Activated CD4-positive, alpha-beta T cell treated with anti-CD3 and anti-CD28 coated beads, Interleukin-10, Interleukin-2, amounts not matched to agents 100 ng/mL and 50 ng/mL, durations not matched to agents 16 hours and 8 hours (primary cell): ENCODE measurements around the gene OCIAD1.
"Not testable (repeated sequence)": the region's sequence is repeated elsewhere in the genome, so short reads cannot be mapped to it uniquely, and the experiment has no call there.

Experiments used
- DNase-seq: peaks from one replicate; pipeline ENCODE4 v3.0.0-alpha.2; 2020

Gene OCIAD1, protein sequence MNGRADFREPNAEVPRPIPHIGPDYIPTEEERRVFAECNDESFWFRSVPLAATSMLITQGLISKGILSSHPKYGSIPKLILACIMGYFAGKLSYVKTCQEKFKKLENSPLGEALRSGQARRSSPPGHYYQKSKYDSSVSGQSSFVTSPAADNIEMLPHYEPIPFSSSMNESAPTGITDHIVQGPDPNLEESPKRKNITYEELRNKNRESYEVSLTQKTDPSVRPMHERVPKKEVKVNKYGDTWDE

DNA sequence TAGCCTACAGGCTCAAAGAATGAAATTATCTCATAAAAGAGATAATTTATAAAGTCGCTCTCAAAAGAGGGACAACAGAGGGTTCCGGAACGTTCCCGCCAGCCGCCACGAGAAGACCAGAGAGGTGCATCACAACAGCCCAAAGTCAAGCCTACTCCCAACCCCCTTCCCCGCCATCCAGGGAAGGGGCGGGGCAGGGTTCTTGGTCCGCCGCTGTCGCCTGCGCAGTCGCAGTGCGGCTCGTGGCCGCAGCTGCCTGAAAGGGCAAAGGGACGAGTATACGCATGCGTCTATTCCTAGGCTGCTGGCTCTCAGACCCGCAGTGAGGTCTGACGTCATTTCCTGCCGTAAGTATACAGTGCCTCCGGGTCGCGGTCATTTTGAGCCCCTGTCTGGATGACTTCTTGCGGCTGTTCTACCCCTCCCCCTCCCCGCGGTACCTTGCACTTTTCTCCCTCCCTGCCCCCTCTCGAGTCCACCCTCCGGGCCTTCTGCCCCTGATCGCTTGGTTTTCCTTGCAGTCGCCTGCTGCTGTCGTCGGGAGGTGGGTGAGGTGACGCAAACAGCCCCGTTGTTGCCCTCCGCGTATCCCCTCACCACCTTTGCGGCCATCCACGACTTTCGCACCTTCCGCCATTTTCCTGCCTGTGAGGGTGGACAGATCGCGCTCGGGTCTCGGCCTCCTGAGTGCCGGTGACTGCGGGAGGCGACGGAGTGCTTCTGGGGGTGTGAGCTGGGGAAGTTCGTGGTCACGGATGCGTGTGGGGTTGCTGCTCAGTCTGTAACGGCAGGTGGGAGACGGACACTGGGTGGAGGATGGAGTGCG, at the start of gene OCIAD1:
OCIAD1 (plus strand) TSS at position 383 of the 826 bp plus-strand sequence. CDS start 1,537 bp downstream, outside the sequence.
- peak; percentile 99 for DNase-seq

DNA sequence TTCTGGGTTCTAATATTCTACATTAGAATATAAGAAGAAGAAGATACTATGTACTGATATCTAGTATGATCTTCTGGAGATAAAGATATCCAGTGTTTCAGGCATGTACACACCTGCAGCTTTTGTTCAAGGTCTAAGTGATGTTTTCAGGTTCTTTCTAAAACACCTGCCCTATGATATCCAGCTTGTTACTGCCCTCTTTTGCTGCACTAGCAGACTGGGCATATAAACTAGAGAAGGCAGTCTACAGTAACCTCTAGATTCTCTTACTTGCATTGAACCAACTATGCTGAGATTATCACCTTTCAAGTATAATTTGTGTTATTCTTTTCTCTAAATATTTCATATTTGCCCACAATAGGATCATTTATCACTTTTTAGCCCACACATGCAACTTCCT, 48.9 kb upstream of the OCIAD1 start:
- no peak for DNase-seq

DNA sequence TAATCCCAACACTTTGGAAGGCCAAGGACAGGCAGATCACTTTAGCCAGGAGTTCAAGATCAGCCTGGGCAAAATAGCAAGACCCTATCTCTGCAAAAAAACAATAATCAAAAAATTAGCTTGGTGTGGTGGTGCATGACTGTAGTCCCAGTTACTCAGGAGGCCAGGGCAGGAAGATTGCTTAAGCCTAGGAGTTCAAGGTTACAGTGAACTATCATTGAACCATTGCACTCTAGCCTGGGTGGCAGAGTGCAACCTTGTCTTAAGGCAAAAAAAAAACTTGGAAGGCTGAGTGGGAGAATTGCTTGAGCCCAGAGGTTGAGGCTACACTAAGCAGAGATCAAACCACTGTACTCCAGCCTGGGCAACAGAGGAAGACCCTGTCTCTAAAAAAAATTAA, 45.6 kb upstream of the OCIAD1 start:
- no peak for DNase-seq

DNA sequence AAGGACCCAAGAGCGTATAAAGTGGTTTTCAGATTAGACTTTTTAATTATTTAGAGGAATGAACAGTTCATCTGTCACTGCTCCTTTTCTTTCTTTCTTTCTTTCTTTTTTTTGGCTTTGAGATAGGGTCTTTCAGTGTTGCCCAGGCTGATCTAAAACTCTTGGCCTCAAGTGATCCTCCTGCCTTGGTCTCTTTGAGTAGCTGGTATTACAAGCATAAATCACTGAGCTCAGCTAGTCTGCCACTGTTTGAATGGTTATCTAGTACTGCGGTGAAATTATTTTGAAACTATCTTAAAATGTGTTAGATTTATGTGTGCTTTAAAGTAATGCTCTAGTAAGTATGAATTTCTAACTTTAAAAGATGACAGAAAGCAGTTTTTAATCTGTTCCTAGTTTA, 44.3 kb upstream of the OCIAD1 start:
- no peak for DNase-seq

DNA sequence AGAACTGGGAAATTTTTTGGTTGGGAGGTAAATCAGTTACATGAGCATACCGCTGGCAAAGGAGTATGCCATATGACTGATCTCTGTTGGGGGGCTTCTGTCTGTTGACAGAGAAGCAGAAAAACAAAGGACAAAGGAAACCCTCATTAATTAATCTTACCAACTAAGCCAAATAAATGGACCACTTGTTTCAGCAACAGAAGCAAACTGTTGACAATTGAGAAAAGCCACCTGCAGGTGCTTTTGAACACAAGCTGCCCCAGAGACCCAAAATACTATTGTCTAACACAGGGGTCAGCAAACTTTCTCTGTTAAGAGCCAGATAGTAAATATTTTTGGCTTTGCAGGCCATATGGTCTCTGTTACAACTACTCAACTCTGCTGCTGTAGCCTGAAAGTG, 43.8 kb upstream of the OCIAD1 start:
- DNase-seq, result no peak

DNA sequence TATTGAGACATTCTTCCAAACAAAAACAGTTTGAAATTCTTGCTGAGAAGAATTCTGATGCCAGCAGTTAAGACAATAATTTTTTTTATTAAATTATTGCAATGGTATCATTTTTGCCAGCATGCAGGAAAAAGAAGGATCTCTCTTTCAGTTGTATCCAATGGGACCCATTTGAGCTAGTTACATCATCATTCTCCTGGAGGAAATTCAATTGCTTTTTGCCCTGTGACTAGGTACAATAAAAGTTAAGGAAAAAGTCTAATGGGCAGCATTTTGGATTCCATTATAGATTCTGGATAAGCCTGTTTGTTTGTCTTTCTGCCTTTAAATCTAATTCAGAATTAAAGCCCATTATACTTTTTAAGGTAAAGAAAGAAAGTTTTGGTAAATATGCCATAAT, 40.3 kb upstream of the OCIAD1 start:
- DNase-seq, result no peak

DNA sequence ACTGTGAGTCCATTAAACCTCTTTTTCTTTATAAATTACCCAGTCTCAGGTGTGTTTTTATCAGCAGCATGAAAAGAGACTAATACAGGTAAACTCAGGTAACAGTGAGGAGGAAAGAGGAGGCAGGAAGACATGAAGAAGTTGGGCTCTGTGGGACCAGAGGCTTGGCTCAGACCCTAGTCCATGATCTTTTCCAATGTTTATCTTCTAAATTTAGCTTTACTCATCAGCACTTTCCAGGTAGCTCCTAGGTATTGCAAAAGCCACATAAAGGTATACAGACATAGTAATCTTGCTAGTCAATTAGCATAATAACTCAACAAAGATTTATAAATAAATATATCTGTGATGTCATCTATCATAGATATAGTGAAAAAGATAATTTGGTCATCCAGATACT, 39.6 kb upstream of the OCIAD1 start:
- DNase-seq, result no peak

DNA sequence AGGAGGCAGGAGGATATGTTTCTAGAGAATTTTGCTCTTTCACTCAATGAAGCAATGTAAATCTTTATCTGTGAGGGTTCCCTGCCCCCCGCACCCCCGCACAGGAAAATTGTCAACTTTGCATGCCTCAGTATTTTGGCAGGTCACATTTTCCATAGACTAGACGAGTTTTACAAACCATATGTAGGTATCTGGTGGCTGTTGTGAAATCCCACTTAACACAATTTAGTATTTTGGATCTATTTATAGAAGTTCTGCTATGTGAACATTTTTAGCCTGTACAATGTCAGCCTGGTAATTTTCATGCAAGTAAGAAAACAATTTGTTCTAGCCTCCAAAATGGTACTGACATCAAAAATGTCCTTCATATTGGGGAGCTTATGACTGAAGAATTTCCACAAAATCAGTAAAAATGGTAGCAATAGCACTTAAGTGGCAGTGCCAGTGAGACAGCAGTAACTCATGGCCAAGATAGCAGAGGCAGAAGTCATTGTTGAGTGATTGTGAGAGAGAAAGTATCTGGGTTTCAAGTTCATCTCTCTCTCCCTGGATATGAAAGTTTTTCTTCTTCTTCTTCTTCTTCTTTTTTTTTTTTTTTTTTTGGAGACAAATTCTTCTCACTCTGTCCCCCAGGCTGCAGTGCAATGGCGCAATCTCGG, 38.4 kb upstream of the OCIAD1 start:
- DNase-seq, result no peak

DNA sequence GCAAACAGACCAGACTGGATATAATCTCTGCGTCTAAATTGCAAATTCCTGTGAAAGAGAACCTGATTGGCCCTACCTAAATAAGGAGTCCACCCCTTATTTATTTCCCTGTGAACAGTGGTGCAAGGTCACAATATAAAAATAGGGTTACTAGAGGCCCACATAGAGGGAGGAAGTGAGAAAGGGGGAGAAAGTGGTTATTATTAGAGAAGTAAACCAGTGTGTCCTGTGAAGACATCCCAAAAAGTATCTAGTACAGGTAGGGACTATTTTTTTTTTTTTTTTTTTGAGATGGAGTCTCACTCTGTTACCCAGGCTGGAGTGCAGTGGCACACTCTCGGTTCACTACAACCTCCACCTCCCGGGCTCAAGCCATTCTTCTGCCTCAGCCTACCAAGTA, 35.8 kb upstream of the OCIAD1 start:
- DNase-seq, result no peak

DNA sequence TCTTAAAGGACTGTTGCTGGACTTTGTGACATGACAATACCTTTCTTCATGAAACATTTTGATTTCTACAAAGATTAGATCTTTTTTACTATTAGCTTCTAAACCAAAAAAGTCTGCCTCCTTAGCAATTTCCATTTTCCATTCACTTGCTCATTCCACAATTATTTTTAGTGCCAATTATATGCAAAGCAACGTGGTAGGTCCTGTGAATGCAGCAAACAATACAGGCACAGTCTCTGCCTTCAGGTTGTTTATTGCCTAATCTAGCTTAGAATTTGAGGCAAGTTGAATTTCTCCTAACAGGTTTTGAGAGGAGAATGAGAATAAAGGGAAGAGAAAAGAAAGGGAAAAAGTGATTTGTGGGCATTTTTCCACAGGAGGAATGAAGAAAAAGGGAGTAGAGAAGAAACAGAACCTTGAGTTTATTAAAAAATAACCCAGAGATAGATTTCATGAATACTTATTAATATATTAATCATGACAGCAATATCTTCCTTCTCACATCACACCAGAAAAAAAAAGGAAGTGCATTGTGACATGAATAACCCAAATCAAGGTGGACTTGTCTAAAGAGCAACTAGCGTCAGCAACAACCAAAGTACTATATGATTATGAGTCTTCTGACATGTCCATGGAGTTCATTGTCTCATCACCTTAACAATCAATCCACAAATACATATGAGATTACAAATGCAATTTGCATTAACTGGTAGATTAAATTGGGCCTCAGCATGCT, 34.5 kb upstream of the OCIAD1 start:
- DNase-seq, result no peak

DNA sequence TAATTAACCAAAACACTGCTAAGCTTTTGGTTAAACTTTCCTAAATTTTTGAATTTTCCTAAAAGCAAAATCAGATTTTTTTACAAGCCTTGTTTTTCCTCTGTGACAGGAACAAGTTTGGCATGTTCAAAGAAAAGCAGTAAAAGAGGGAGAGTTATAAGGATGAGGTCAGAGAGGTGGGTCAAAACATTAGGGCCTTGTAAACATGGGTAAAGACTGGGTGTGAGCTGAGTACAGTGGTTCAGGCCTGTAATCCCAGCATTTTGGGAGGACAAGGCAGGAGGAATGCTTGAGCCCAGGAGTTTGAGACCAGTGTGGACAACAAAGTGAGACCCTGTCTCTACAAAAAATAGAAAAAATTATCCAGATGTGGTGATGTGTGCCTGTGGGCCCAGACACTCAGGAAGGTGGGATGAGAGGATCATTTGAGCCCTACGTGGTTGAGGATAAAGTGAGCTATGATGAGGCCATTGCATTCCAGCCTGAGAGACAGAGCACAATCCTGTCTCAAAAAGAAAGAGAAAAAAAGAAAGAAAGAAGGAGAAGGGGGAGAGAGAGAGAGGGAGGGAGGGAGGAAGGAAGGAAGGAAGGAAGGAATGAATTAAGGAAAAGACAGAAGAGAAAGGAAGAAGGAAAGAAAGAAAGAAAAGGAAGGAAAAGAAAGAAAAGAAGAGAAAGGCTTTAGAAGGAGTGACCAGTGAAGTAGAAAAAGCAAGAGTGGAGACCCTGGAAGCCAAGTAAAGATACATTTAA, 33.8 kb upstream of the OCIAD1 start:
- no peak for DNase-seq

DNA sequence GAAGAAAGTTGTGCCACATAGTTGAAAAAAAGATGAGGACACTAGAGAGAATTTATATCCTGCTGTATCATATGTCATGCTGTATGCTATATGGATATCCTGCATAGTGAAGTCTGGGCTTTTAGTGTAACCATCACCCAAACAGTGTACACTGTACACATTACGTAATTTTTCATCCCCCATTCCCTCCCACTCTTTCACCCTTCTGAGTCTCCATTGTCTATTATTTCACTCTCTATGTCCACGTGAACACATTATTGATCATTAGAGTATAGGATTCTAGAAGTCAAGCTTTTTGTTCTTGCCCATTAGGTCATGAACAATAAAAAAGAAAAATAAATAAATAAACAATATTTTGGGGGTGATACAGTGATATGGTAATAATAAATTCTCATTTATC, 32.8 kb upstream of the OCIAD1 start:
- DNase-seq, result no peak

DNA sequence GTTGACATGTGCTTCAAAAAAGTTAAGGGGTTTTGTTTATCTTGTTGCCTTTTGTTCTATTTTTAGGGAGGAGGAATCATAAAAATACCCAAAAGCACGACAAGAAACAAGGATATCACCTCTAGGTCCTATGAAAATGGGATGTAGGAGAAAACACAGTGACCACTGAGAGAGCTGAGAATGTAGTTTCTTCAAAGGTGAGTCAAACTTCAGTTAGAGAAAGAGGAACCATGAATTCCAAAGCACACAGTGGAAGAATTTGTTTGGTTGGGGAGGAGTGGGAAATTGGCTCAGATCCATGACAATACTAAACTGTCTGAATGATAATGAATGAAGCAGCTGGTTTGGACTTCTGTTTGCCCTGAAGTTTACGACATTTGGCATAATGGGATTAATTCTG, 31.7 kb upstream of the OCIAD1 start:
- DNase-seq, result no peak

DNA sequence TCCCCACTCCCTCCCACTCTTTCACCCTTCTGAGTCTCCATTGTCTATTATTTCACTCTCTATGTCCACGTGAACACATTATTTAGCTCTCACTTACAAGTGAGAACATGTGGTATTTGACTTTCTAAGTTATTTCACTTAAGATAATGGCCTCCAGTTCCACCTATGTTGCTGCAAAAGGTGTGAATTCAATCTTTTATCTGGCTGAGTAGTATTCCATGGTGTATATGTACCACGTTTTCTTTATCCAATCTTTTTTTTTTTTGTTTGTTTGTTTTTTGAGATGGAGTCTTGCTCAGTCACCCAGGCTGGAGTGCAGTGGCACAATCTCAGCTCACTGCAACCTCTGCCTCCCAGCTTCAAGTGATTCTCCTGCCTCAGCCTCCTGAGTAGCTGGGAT, 30.7 kb upstream of the OCIAD1 start:
- DNase-seq, result not testable (repeated sequence)

DNA sequence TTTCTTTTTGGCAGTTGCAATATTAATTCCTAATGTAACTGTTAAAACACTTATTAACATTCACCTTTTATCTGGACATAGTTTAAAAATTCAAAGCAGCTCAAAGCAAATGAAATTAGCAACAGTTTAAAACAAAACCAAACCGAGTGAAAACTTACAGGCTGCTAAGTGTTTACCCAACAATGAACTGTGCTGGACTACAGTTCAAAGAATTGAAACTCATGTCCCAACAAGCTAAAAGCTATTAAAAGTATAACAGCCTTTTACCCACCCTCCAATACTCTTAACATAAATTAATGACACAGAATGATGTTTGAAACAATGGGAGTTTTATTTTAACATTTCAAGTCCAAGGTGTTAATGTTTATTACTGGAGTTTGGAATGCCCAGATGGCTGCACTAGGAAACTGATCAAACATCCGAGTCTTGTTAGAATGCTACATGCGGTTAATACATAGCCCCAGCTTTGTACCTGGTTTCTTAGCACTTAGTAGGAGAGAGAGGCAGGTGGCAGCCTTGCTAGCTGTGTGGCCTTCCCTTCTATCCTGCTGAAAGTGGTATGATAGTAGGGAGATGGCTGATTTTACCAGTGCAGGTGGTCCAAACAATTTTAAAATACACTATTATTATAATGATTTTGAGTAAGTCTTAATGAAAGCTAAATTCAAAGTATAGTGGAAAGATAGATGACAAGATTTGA, 29.7 kb upstream of the OCIAD1 start:
- DNase-seq, result no peak

DNA sequence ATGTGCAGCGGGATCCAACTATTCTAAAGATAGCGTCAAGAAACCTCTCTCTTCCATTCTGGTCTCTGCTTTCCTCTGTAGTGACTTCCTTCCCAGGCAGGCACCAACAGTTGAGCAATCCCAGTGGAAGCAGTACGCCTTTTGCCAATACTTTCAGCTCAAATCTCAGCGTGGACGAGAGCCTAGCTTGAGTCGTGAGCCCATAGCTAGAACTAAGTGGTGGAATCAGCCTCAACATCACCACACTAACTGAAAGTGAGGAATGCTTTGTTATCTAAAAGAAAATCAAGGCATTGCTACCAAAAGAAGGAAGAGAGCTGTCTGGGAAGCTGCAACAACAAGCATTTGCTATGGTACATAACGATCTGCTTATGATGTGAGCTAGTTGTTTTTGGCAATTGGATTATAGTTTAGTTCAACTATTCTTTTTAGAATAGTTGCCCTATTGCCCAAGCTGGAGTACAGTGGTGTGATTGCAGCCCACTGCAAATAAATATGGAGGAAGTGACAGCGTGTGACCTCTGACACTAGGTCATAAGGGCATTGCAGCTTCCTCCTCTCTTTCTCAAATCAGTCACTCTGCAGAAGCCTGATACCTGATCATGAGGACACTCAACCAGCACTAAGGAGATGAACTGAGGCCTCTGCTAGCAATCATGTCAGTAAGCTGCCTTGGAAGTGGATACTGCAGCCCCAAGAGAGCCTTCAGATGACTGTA, 26.1 kb upstream of the OCIAD1 start:
- no peak for DNase-seq

DNA sequence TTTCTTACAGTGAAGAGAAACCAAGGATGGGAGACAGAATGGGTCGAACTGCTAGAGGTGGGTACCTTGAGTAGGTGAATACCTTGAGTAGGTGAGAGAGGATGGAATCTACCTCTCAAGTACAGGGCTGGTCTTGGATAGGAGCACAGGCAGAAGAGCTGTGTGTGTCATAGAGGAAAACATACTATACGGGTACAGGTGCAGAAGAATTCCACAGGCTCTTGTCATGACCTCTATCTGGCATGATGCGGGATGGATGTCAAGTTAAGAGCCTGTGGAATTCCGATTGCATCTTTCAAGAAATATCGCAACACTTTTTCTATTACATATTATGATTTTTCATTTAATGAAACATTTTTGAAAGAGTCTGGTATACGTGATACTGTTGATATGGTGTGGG, 18.0 kb upstream of the OCIAD1 start:
- no peak for DNase-seq

DNA sequence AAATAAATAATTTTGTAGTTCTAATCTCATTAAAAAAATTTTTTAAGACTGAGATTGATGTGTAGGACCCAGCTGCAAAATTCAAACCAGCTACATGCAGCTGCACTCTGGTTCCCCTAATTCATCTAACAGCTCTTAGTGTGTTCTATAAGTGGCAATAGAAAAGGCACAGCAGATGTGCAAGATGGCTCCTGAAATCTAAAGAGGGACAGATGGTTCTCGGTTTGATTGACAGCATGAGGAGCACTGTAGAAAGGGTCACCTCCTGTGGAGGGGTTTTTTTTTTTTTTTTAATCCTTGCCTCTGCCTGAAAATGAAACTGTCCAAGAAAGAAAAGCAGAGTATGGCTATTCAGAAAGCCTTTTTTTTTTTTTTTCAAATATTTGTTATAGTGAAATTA, 16.9 kb upstream of the OCIAD1 start:
- no peak for DNase-seq

DNA sequence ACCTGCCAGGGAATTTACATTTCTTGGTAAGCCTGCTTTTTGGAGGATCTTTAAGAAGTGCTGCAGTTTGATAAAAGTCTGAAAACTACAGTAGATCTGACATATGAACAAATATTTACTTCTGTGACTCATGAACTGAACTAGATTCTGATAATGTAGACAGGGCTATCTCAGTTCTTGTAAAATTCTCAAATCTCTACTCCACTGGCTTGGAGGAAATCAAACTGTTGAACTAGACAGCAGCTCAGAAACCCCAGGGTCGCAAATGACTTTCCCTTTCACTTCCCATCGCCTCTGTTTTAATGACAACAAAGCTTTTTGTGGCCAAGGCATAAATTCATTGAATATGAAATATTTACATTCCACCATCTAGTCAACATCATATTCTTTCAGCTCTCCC, 15.4 kb upstream of the OCIAD1 start:
- no peak for DNase-seq

DNA sequence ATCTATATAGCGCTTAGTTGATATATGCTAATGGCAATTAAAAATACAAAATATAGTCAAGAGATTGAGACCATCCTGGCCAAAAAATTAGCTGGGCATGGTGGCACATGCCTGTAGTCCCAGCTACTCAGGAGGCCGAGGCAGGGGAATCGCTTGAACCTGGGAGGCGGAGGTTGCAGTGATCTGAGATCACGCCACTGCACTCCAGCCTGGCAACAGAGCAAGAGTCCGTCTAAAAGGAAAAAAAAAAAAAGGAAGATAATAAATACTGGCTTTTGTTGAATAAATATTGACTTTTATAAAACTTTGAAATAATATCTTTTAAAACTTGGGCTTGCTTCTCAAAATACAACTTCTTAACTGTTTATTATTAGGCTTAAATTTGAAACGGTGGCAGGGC, 14.6 kb upstream of the OCIAD1 start:
- DNase-seq, result not testable (repeated sequence)

DNA sequence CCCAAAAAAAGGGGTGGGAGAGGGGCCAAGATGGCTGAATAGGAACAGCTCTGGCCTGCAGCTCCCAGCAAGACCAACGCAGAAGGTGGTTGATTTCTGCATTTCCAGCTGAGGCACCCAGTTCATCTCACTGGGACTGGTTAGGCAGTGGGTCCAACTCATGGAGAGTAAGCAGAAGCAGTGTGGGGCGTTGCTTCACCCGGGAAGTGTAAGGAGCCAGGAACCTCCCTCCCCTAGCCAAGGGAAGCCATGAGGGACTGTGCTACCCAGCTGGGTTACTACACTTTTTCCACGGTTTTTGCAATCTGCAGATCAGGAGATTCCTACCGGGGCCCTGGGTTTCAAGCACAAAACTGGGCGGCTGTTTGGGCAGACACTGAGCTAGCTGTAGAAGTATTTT, 13.9 kb upstream of the OCIAD1 start:
- DNase-seq, result no peak
